ENCODE data around the gene FLOT1.

FLOT1 gene

GRCh38 chr6:30682143-30683117 lies 60.1 kb downstream of the FLOT1 start:
- no peak for TF ChIP-seq CTCF (conservative IDR thresholded peaks at IDR 0.05; ENCODE audit: low read depth, low read length)
- Histone ChIP-seq H3K4me3 (IDR thresholded peaks at IDR 0.05; ENCODE audit: insufficient read depth, low read depth, low read length) (no peak overlapping the region), H3K4me2 (peak overlapping the region; percentile 94), H3K79me2 (ENCODE audit: insufficient read depth, low read depth) (peaks cover 49% of the 10 kb centered on the region), H3K36me3 (ENCODE audit: insufficient read depth) (no peaks in the 10 kb centered on the region), H4K20me1 (ENCODE audit: insufficient read depth) (no peaks in the 10 kb centered on the region), H3K9ac (peak overlapping the region; percentile 45; the same call in 1 of the 2 replicates), H3K4me1 (ENCODE audit: low read depth, poor library complexity, severe bottlenecking) (peaks cover 49% of the 10 kb centered on the region), H2AFZ (ENCODE audit: low read depth) (peak overlapping the region; percentile 15; the same call in 1 of the 2 replicates), H3K27ac (peak overlapping the region; percentile 65), H3K27me3 (ENCODE audit: insufficient read depth, low read depth) (no peaks in the 10 kb centered on the region)

- H3K27me3 ChIP-seq (ENCODE audit: insufficient read depth, low read depth): no peaks in the 10 kb centered on the region
- no peak overlapping the region for H2AFZ ChIP-seq (ENCODE audit: low read depth)
- no peak for TF ChIP-seq CTCF (conservative IDR thresholded peaks at IDR 0.05; ENCODE audit: low read depth, low read length)
- H4K20me1 ChIP-seq (ENCODE audit: insufficient read depth): no peaks in the 10 kb centered on the region
- no peaks in the 10 kb centered on the region for H3K36me3 ChIP-seq (ENCODE audit: insufficient read depth)
- peaks cover 48% of the 10 kb centered on the region for H3K4me1 ChIP-seq (ENCODE audit: low read depth, poor library complexity, severe bottlenecking)
- H3K79me2 ChIP-seq (ENCODE audit: insufficient read depth, low read depth): peaks cover 49% of the 10 kb centered on the region
- peak overlapping the region; percentile 94 for H3K4me2 ChIP-seq
- H3K4me3 ChIP-seq (IDR thresholded peaks at IDR 0.05; ENCODE audit: insufficient read depth, low read depth, low read length): no peak overlapping the region
- H3K9ac ChIP-seq: peak overlapping the region; percentile 45; the same call in 1 of the 2 replicates
- peak overlapping the region; percentile 65 for H3K27ac ChIP-seq
Measured at GRCh38 chr6:30681766-30682142, 60.7 kb downstream of the FLOT1 start.

- no peaks in the 10 kb centered on the region for H3K36me3 ChIP-seq (ENCODE audit: insufficient read depth)
- H3K27me3 ChIP-seq (ENCODE audit: insufficient read depth, low read depth): no peaks in the 10 kb centered on the region
- H4K20me1 ChIP-seq (ENCODE audit: insufficient read depth): no peaks in the 10 kb centered on the region
- no peak overlapping the region for H3K9ac ChIP-seq
- H3K4me3 ChIP-seq (IDR thresholded peaks at IDR 0.05; ENCODE audit: insufficient read depth, low read depth, low read length): no peak overlapping the region
- H3K4me1 ChIP-seq (ENCODE audit: low read depth, poor library complexity, severe bottlenecking): peaks cover 35% of the 10 kb centered on the region
- TF ChIP-seq CTCF (conservative IDR thresholded peaks at IDR 0.05; ENCODE audit: low read depth, low read length): no peak
- H3K27ac ChIP-seq: no peak overlapping the region
- no peak overlapping the region for H2AFZ ChIP-seq (ENCODE audit: low read depth)
- H3K79me2 ChIP-seq (ENCODE audit: insufficient read depth, low read depth): peaks cover 36% of the 10 kb centered on the region
- H3K4me2 ChIP-seq: no peak overlapping the region; the same call in 1 of the 2 replicates
Measured at GRCh38 chr6:30679765-30680535, 62.5 kb downstream of the FLOT1 start.

- Histone ChIP-seq H3K27me3 (ENCODE audit: insufficient read depth, low read depth) (no peaks in the 10 kb centered on the region), H3K4me3 (IDR thresholded peaks at IDR 0.05; ENCODE audit: insufficient read depth, low read depth, low read length) (no peak overlapping the region), H3K36me3 (ENCODE audit: insufficient read depth) (no peaks in the 10 kb centered on the region), H4K20me1 (ENCODE audit: insufficient read depth) (no peaks in the 10 kb centered on the region), H3K4me1 (ENCODE audit: low read depth, poor library complexity, severe bottlenecking) (peaks cover 31% of the 10 kb centered on the region), H2AFZ (ENCODE audit: low read depth) (no peak overlapping the region; the same call in 1 of the 2 replicates), H3K9ac (no peak overlapping the region), H3K27ac (no peak overlapping the region), H3K4me2 (no peak overlapping the region; the same call in 1 of the 2 replicates), H3K79me2 (ENCODE audit: insufficient read depth, low read depth) (peaks cover 29% of the 10 kb centered on the region)
- peak; percentile 85 for TF ChIP-seq CTCF (conservative IDR thresholded peaks at IDR 0.05; ENCODE audit: low read depth, low read length)
Measured at GRCh38 chr6:30678964-30679726, 63.3 kb downstream of the FLOT1 start.

All from KMS-11 (cell line).